HepG2 (cell line): Measurements from ENCODE around the gene ANG. TPM values are rescaled to one million over a fixed set of nuclear protein-coding genes. Genes with fewer than 3 reads are reported as not detected.

Experiments
- DZIP1 ChIP-seq: sonication (generic); formaldehyde crosslinking; IDR thresholded peaks from 2 replicates; pipeline ENCODE4 v1.5.0; 2020; ENCODE audit warnings: mild to moderate bottlenecking, missing genetic modification reagents
- FOXK2 ChIP-seq: fragments of 450-650 bp; IDR thresholded peaks from 2 replicates; pipeline ENCODE4 v1.6.1; 2016
- POGZ ChIP-seq: sonication (generic); formaldehyde crosslinking; IDR thresholded peaks from 2 replicates; pipeline ENCODE4 v1.4.0; 2020; ENCODE audit warnings: mild to moderate bottlenecking, missing genetic modification reagents
- SP1 ChIP-seq, 2 experiments: fragments of 450-650 bp in 1 of 2; sonication (generic) in 1 of 2; formaldehyde crosslinking in 1 of 2; IDR thresholded peaks; 2 replicates each; pipeline versions ENCODE4 v1.4.0 to v1.6.1; 2016 to 2020; ENCODE audit warnings: missing genetic modification reagents in 1 of 2
- TFAP4 ChIP-seq: sonication (generic); IDR thresholded peaks from 2 replicates; pipeline ENCODE4 v1.6.1; 2016; ENCODE audit warnings: low read depth, borderline replicate concordance
- ZBTB33 ChIP-seq: sonication (generic); formaldehyde crosslinking; IDR thresholded peaks from 2 replicates; pipeline ENCODE4 v1.4.0; 2020; ENCODE audit warnings: missing genetic modification reagents
- ZHX2 ChIP-seq, 2 experiments: sonication (generic) in 1 of 2; formaldehyde crosslinking in 1 of 2; IDR thresholded peaks; 2 replicates each; pipeline versions ENCODE4 v1.6.1 to v1.9.0; 2014 to 2022; ENCODE audit warnings: antibody characterized with exemption in 1 of 2, borderline replicate concordance in 1 of 2, inconsistent platforms in 1 of 2, low read depth in 1 of 2, missing genetic modification reagents in 1 of 2
- ZNF281 ChIP-seq: sonication (generic); formaldehyde crosslinking; IDR thresholded peaks from 2 replicates; pipeline ENCODE4 v1.4.0; 2020; ENCODE audit warnings: missing genetic modification reagents, borderline replicate concordance
- ZNF530 ChIP-seq: sonication (generic); formaldehyde crosslinking; IDR thresholded peaks from 2 replicates; pipeline ENCODE4 v1.5.0; 2020; ENCODE audit warnings: low read depth, mild to moderate bottlenecking, missing genetic modification reagents
- ZNF576 ChIP-seq: sonication (generic); formaldehyde crosslinking; IDR thresholded peaks from 2 replicates; pipeline ENCODE4 v1.4.0; 2020; ENCODE audit warnings: mild to moderate bottlenecking, missing genetic modification reagents
- ZNF879 ChIP-seq: sonication (generic); formaldehyde crosslinking; IDR thresholded peaks from 2 replicates; pipeline ENCODE4 v1.8.1; 2023; ENCODE audit warnings: missing genetic modification reagents
- ZNF891 ChIP-seq: sonication (generic); formaldehyde crosslinking; IDR thresholded peaks from 2 replicates; pipeline ENCODE4 v1.5.0; 2020; ENCODE audit warnings: mild to moderate bottlenecking, missing genetic modification reagents
- polyA plus RNA-seq, 8 experiments: library from polyadenylated mRNA; depleted of rRNA in 3 of 8; stranded (reverse) in 7 of 8; unstranded in 1 of 8; fragments of >200 nt; fragmentation: Illumina TruSeq in 4 of 8; extraction: Trizol in 4 of 8; gene quantifications; 2 replicates each; pipeline versions ENCODE4 v1.2.1 to v1.2.3, GENCODE V29; 2011 to 2016; ENCODE audit warnings: low read depth in 4 of 8, missing spikeins in 1 of 8, mixed read lengths in 1 of 8; ENCODE audit not compliant: insufficient read depth in 1 of 8
- total RNA-seq, 5 experiments: library from RNA; depleted of rRNA; stranded (reverse); fragments of >200 nt; fragmentation: Illumina TruSeq; extraction: Trizol; gene quantifications; 2 replicates each; pipeline ENCODE4 v1.2.3, GENCODE V29; 2016; ENCODE audit warnings: low read depth in 1 of 5

The ANG gene
- total and polyA plus RNA-seq, 2 of the 13 experiments (the other 11 are each of a cell fraction or from before 2014, with no cell fraction given), result 83.6 to 401 TPM

GRCh38 chr14:20671597-20672283 lies 16.8 kb upstream of the ANG start (continued):
- TF ChIP-seq ZHX2 (IDR thresholded peaks at IDR 0.05; ENCODE audit: low read depth) (no peak), ZHX2 (CRISPR knock-in tag; IDR thresholded peaks at IDR 0.05; ENCODE audit: borderline replicate concordance) (no peak), ZNF576 (CRISPR knock-in tag) (no peak), ZNF281 (CRISPR knock-in tag) (peak; percentile 77; the same call in 1 of the 2 replicates), ZBTB33 (CRISPR knock-in tag) (no peak), ZNF891 (no peak), ZNF879 (CRISPR knock-in tag) (no peak), SP1 (IDR thresholded peaks at IDR 0.05) (no peak), SP1 (CRISPR knock-in tag; IDR thresholded peaks at IDR 0.05) (no peak), TFAP4 (peak; percentile 56; the same call in 1 of the 2 replicates), DZIP1 (no peak), FOXK2 (peak; percentile 46; the same call in 1 of the 2 replicates), POGZ (no peak), ZNF530 (no peak)
